Esophagus squamous epithelium (tissue), 5 donors: ENCODE data around the gene PTGER4. TPM values are rescaled to one million over a fixed set of nuclear protein-coding genes. Genes with fewer than 3 reads are reported as not detected.
"Not testable (repeated sequence)": the region's sequence is repeated elsewhere in the genome, so short reads cannot be mapped to it uniquely, and the experiment has no call there.

Source experiments
- DNase-seq: peaks from one replicate; lab custom pipeline; 2025; lab: John Stamatoyannopoulos, UW
- H3K27ac ChIP-seq, 4 donors: fragments of 200-600 bp; sonication (generic); one replicate each; pipeline ENCODE4 v1.5.1; 2016 to 2019; ENCODE audit warnings: mild to moderate bottlenecking in 1 of 4
- H3K27me3 ChIP-seq, 4 donors: fragments of 200-600 bp; sonication (generic); 1 replicate in 3 of 4; 2 replicates in 1 of 4; pipeline versions ENCODE4 v1.5.1 to v1.6.0; 2017 to 2021; ENCODE audit warnings: antibody characterized with exemption in 1 of 4
- H3K36me3 ChIP-seq, 3 donors: fragments of 200-600 bp; sonication (generic); one replicate each; pipeline ENCODE4 v1.5.1; 2016 to 2019
- H3K4me1 ChIP-seq, 3 donors: fragments of 200-600 bp; sonication (generic); one replicate each; pipeline ENCODE4 v1.5.1; 2017 to 2019
- H3K4me3 ChIP-seq, 4 donors: fragments of 200-600 bp; sonication (generic); 1 replicate in 3 of 4; 2 replicates in 1 of 4; pipeline ENCODE4 v1.5.1; 2016 to 2019; ENCODE audit warnings: mild to moderate bottlenecking in 2 of 4, moderate library complexity in 1 of 4
- H3K9me3 ChIP-seq, 3 donors: fragments of 200-600 bp; sonication (generic); one replicate each; pipeline ENCODE4 v1.5.1; 2016 to 2019
- CTCF ChIP-seq, 6 experiments: fragments of 450-650 bp in 4 of 6; fragments of 200-600 bp in 2 of 6; sonication (generic) in 2 of 6; IDR thresholded peaks; one replicate each; pipeline ENCODE4 v1.5.1; 2016 to 2019; ENCODE audit warnings: antibody characterized with exemption in 6 of 6, mild to moderate bottlenecking in 4 of 6, moderate library complexity in 4 of 6
- POLR2A ChIP-seq, 4 donors: fragments of 450-650 bp; IDR thresholded peaks; one replicate each; pipeline ENCODE4 v1.6.1; 2017; ENCODE audit warnings: antibody characterized with exemption in 4 of 4, mild to moderate bottlenecking in 4 of 4, moderate library complexity in 3 of 4
- WGBS, 2 donors: methylation state at CpG; one replicate each; pipeline ENCODE4 v1.1.5; 2018; 5-methylcytosine and 5-hydroxymethylcytosine counted together
- intact Hi-C: fragments of 100-400 bp; cut with DNase I; formaldehyde crosslinking; loops from one replicate; pipeline ENCODE4 v1.15.0; 2022
- total RNA-seq, 4 donors: library from RNA; depleted of rRNA; stranded (reverse); fragments of >200 nt; gene quantifications; one replicate each; pipeline ENCODE4 v1.1.0, GENCODE V29; 2016
- donor health status: DM: yes; HTN: yes; CAD: no.

The PTGER4 gene
- total RNA-seq, 4 donors from 2014 or later = 7.1 to 21.9 (median 11.6) TPM

GRCh38 chr5:40689438-40689837 lies 9.7 kb downstream of the PTGER4 start:
- no peak for DNase-seq
- Histone ChIP-seq H3K27ac (peak overlapping the region in 1 of 4 donors; percentile 33), H3K4me3 (no peak overlapping the region), H3K36me3 (peaks cover 0 to 32% (median 0%) of the 10 kb centered on the region in 3 donors), H3K4me1 (peaks cover 0 to 57% (median 6%) of the 10 kb centered on the region in 3 donors), H3K9me3 (no peaks in the 10 kb centered on the region), H3K27me3 (no peaks in the 10 kb centered on the region)
- WGBS, 2 donors = 7% methylated on average over 3 of the region's 3 CpGs
- TF ChIP-seq POLR2A (IDR thresholded peaks at IDR 0.05) (no peak), CTCF (IDR thresholded peaks at IDR 0.05) (no peak)
- intact Hi-C loops = loop anchor here (5.0 kb wide), 1 partner anchor 972 kb away; no protein-coding TSS in a partner anchor

GRCh38 chr5:40690267-40690666 lies 10.6 kb downstream of the PTGER4 start:
- WGBS, 2 donors = 47 to 54% methylated on average over 3 of the region's 3 CpGs
- Histone ChIP-seq H3K9me3 (no peaks in the 10 kb centered on the region), H3K27ac (no peak overlapping the region), H3K27me3 (no peaks in the 10 kb centered on the region), H3K4me3 (no peak overlapping the region), H3K4me1 (peaks cover 0 to 49% (median 6%) of the 10 kb centered on the region in 3 donors), H3K36me3 (peaks cover 0 to 35% (median 0%) of the 10 kb centered on the region in 3 donors)
- no peak for DNase-seq
- TF ChIP-seq POLR2A (IDR thresholded peaks at IDR 0.05) = no peak
- TF ChIP-seq CTCF (IDR thresholded peaks at IDR 0.05) = no peak
- intact Hi-C loops = loop anchor here (10.0 kb wide), 1 partner anchor 745 kb away; no protein-coding TSS in a partner anchor

- Histone ChIP-seq H3K36me3 (peaks cover 0 to 35% (median 0%) of the 10 kb centered on the region in 3 donors), H3K9me3 (no peaks in the 10 kb centered on the region), H3K27ac (no peak overlapping the region), H3K4me1 (peaks cover 0 to 36% (median 6%) of the 10 kb centered on the region in 3 donors), H3K4me3 (no peak overlapping the region), H3K27me3 (no peaks in the 10 kb centered on the region)
- intact Hi-C loops = loop anchor here (10.0 kb wide), 1 partner anchor 747 kb away; no protein-coding TSS in a partner anchor
- 97 to 98% methylated on average over 5 to 9 of the region's 9 CpGs for WGBS, 2 donors
- DNase-seq = no peak
- TF ChIP-seq CTCF (IDR thresholded peaks at IDR 0.05) (no peak), POLR2A (IDR thresholded peaks at IDR 0.05) (no peak)
Measured at GRCh38 chr5:40691894-40692293, 12.2 kb downstream of the PTGER4 start.

- H3K36me3 ChIP-seq = peaks cover 0 to 35% (median 0%) of the 10 kb centered on the region in 3 donors
- DNase-seq = no peak
- H3K4me3 ChIP-seq = no peak overlapping the region
- H3K4me1 ChIP-seq = peaks cover 0 to 10% (median 0%) of the 10 kb centered on the region in 3 donors
- H3K27ac ChIP-seq = no peak overlapping the region
- no peaks in the 10 kb centered on the region for H3K9me3 ChIP-seq
- TF ChIP-seq POLR2A (IDR thresholded peaks at IDR 0.05) (no peak), CTCF (IDR thresholded peaks at IDR 0.05) (no peak)
- intact Hi-C loops = loop anchor here (10.0 kb wide), 1 partner anchor 750 kb away; no protein-coding TSS in a partner anchor
- no peaks in the 10 kb centered on the region for H3K27me3 ChIP-seq
Measured at GRCh38 chr5:40694433-40694832, 14.7 kb downstream of the PTGER4 start.

DNA sequence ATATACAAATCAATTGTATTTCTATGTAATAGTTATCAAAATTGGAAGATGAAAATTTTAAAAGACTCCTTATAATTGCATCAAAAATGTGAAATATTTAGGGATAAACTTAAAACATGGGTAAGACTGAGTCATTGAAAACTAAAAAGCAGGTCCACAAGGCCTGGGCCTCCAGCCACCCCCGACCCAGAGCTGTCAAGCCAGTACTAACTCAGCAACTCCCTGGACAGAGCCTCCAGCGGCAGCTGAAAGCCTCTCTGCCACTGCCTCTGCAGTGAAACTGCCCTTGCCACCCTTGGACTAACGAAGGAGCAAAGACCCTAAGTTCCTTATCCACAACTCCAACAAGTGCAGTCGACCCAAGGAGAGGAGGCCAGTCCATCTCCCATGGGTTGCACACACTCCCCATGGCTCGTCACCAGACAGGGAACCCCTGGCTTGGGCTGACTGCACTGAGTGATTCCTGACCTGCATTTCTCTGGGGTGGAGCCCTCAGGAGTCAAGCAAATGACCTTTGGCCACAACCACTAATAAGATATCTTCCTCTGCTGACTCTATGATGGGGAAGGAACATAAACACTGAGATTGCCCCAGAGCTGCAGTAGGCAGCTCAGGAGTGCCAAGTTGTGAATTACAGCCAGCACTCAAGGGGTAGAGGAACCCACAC lies 20.5 kb downstream of the PTGER4 start:
- TF ChIP-seq CTCF (IDR thresholded peaks at IDR 0.05) (no peak), POLR2A (IDR thresholded peaks at IDR 0.05) (no peak)
- H3K27me3 ChIP-seq = no peaks in the 10 kb centered on the region
- WGBS, 2 donors = 82 to 87% methylated on average over 3 of the region's 5 CpGs

DNA sequence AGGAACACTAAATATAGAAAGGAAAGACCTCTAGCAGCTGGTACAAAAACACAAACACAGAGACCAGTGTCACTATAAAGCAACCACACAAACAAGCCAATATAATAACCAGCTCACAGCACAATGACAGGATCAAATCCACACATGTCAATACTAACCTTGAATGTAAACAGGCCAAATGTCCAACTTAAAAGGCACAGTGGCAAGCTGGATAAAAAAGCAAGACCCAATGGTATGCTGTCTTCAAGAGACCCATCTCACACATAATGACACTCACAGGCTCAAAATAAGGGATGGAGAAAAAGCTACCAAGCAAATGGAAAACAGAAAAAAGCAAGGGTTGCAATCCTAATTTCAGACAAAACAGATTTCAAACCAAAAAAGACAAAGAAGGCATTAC lies 22.3 kb downstream of the PTGER4 start:
- H3K27ac ChIP-seq, H3K4me1 ChIP-seq, DNase-seq, H3K4me3 ChIP-seq, intact Hi-C loops, H3K27me3 ChIP-seq, H3K36me3 ChIP-seq: not testable (repeated sequence)
- H3K9me3 ChIP-seq = peaks cover 0 to 31% (median 0%) of the 10 kb centered on the region in 3 donors

More for the DNA sequence above, 20.5 kb downstream of the PTGER4 start:
- intact Hi-C loops = no loop called here
- H3K27ac ChIP-seq = no peak overlapping the region
- peaks cover 0 to 10% (median 0%) of the 10 kb centered on the region in 3 donors for H3K36me3 ChIP-seq
- H3K4me1 ChIP-seq = no peaks in the 10 kb centered on the region
- H3K4me3 ChIP-seq = no peak overlapping the region
- DNase-seq = no peak
- peaks cover 0 to 24% (median 0%) of the 10 kb centered on the region in 3 donors for H3K9me3 ChIP-seq

DNA sequence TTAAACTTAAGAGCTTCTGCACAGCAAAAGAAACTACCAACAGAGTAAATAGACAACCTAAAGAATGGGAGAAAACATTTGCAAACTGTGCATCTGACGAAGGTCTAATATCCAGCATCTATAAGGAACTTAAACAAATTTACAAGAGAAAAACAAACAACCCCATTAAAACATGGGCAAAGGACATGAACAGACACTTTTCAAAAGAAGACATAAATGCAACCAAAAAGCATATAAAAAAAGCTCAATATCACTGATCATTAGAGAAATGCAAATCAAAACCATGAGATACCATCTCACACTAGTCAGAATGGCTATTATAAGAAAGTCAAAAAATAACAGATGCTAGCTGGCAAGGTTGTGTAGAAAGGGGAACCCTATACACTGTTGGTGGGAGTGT lies 25.8 kb downstream of the PTGER4 start:
- H3K9me3 ChIP-seq = peaks cover 0 to 31% (median 0%) of the 10 kb centered on the region in 3 donors
- WGBS, 2 donors = 88 to 90% methylated on average over 1 of the region's 1 CpG
- intact Hi-C loops, H3K36me3 ChIP-seq, DNase-seq, H3K4me3 ChIP-seq, H3K27ac ChIP-seq, H3K4me1 ChIP-seq, H3K27me3 ChIP-seq: not testable (repeated sequence)

DNA sequence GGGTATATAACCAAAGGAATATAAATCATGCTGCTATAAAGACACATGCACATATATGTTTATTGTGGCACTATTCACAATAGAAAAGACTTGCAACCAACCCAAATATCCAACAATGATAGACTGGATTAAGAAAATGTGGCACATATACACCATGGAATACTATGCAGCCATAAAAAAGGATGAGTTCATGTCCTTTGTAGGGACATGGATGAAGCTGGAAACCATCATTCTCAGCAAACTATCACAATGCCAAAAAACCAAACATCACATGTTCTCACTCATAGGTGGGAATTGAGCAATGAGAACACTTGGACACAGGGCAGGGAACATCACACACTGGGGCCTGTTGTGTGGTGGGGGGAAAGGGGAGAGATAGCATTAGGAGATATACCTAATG lies 30.9 kb downstream of the PTGER4 start:
- H3K9me3 ChIP-seq, H3K27me3 ChIP-seq, H3K4me1 ChIP-seq, H3K4me3 ChIP-seq, H3K27ac ChIP-seq, intact Hi-C loops, DNase-seq: not testable (repeated sequence)
- H3K36me3 ChIP-seq = peaks cover 0 to 12% (median 0%) of the 10 kb centered on the region in 3 donors
